Putamen (tissue), 1 donor: Measurements from ENCODE around the gene MCM3.

Source experiments
- DNase-seq: peaks from one replicate; pipeline ENCODE4 v3.0.0-alpha.2; 2016; ENCODE audit warnings: low spot score

Gene MCM3

DNA sequence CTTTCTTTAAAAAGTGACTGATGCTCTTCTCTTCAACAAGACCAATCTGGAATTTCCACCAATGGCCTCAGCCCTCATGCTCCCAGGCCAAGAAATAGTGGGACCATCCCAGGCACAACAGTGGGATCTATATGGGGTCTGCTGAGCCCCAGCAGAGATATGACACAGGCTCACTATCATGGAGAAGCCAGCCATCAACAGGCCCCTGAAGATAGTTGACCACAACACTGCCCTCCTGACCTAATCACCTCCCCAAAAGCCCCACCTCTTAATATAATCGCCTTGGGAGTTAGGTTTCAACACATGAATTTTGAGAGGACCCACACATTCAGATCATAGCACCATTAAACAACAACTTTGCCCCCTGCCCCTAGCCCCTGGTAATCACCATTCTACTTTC, 16.8 kb upstream of the MCM3 start:
- no peak for DNase-seq

DNA sequence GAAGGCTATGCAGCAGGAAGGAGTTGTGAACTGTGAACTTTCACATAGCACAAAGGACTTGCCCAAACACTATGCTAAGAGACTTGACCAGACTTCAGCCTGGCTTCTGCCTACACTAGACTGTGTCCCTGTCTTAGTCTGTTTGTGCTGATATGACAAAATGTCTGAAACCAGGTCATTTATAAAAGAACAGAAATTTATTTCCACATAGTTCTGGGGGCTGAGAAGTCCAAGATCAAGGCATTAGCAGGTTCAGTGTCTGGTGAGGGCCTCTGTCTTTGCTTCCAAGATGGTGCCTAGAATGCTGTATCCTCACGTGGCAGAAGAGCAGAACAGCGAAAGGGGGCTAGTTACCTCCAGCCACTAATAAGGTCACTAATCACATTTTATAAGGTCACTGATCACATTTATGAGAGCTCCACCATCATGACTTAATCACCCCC, 16.0 kb upstream of the MCM3 start:
- DNase-seq, result no peak

DNA sequence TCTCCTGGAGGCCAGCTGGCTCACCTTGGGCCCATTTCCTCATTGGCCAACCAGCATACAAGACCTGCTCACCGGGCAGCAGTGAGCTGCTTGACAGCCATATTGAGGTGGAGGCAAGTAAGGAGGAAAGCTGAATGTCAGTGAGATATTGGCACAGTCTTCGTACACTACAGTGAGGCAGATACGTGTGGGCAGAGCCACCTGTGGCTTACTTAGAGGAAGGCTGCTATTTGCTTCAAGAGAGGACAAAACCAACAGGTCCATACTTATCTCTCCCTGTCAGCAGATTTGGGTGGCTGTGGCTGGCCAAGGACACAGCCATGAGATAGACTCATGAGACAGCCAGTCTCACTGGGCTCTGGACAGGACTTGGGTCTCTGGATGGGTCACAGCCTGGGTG, 15.1 kb upstream of the MCM3 start:
- no peak for DNase-seq

DNA sequence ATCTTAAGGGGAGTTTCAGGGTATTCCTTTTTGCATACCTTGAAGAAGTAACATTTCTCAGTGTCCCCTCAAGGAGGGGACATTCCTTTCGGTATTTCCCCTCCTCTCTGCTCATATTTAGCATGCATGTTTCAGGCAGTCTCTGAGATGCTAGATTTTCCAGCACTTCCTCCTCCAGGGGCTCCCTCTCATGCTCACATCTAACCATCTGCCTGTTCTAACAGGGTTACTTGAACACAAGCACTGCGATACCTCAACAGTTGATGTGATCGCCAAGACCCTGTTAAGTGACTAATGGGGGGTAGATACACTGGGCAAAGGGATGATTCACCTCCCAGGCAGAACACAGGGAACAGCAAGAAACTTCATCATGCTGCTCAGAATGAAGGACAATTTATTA, 12.9 kb upstream of the MCM3 start:
- DNase-seq, result no peak

DNA sequence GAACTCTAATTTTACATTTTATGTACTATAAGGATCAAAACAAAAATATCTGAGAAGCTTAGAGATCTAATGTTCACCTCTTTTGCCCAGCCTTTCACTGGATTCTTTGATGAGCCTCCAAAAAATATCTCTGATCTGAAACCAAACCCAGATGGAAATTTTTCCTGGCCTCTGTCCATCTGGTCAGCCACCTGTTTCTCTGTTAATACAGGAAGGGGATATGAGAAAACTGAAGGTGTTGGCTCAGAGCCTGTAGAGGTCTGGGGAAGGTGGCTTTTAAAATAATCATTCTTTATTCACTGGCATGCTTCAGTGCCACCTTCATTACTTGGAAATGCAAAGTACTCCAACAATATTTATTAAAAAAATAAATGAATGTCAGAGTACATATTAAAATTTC, 8.5 kb upstream of the MCM3 start:
- no peak for DNase-seq

DNA sequence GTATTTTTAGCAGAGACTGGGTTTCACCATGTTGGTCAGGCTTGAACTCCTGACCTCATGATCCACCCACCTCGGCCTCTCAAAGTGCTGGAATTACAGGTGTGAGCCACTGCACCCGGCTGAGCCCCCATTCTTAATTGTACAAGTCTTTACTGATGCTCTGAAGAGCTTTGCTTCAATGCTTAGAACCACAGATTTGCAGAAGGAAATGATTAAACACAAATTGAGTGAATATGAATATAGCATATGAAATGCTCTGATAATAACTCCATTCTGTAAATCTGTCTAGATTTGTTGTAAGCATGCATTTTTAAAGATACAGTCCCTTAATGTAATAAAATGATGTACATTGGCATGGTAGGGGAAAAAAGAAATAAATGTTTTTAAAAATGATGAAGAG, 4.3 kb upstream of the MCM3 start:
- no peak for DNase-seq

DNA sequence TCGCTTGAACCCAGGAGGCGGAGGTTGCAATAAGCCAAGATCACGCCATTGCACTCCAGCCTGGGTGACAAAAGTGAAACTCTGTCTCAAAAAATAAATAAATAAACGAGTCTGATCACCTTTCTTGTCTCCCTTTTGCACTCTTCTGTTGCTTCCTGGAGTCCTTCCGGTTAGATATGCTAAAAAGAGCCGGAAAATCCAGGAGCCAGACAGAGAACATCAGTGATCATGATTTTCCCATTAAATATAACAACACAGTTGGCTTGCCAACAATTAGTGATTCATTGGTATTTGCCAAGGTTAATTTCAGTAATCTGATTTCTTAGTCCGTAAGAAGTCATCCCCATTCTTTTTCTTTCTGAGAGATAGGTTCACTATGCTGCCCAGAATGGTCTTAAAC, 3.7 kb upstream of the MCM3 start:
- DNase-seq, result no peak

DNA sequence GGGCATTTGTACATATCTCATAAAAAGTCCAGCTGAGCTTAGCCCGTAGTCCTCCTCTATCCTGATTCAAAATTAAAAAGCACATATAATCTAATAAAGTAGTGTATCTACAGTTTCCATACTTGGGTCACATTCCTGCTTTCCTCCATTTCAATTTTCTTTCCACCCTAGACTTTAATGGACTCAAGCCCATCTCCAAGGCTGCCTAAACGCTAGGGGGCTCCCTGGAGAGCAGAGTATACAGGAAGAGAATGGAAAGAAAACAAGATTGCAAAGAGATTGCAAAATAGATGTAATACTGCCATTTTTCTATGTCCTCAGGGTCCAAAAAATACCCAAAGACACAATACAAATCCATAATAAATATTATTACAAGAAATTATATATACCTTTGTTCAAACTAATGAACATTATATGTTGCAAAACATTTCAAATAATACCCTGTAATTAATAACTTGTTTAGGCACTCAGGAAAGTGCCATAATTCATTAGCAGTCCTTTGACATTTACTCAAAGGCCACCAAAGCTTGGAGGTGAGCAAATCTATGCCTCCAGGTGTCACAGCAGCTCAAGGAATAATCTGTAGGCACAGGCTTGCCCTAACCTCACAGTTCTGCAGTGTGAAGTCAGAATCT, 2.4 kb upstream of the MCM3 start:
- DNase-seq, result peak; percentile 65

DNA sequence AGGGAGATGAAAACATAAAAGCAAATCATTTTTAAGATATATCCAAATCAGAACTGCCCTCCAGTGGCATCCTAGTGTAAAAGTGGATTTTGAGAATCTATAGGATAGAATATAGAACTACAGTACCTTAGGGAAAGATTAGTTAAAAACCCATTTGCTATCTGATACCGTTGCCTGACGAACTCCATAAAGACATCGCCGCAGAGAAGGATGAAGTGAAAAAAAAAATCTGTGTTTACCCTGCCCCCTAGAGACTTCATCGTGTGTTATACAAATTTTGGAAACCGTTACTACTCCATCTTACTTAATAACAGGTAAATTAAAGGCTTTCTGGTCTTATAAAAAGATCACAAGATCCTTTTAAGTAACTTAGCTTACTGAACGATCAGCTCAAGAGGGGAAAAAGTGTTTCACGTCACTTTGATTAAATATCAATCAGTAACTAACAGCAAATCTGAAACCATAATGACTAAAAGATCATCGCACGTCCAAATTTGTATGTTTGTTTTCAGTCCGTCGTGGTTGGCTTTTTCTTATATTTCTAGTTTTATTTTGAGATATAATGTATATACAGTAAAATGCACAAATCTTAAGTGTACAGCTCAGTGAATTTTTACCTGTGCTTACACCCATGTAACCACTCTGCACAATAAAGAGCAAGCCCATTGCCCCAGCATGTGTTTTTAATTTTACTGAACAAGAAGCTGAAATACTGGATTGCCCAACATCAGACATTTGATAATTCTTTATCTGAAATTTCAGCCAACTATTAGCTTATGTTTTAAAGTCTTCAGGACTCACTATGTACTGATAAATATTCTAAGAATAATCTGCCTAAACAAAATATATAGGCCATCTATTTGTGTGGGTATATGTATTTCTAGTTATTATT, 881 bp upstream of the MCM3 start:
- no peak for DNase-seq

DNA sequence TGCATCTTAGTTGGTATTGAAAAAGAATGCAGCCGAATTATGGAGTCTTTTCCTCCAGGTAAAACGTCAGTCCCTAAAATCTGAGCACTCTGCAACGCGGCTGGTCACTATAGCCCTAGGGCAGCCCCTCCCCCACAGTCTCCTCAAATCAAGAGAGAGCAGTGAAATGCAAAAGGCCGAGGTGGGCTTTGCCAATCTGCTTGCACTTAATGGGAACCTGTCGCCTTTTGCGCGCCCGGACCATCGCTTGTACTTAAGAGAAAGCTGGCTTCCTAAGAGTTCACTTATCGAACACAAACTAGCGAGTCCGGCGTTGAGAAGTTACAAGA, 447 bp downstream of the MCM3 start:
- no peak for DNase-seq

DNA sequence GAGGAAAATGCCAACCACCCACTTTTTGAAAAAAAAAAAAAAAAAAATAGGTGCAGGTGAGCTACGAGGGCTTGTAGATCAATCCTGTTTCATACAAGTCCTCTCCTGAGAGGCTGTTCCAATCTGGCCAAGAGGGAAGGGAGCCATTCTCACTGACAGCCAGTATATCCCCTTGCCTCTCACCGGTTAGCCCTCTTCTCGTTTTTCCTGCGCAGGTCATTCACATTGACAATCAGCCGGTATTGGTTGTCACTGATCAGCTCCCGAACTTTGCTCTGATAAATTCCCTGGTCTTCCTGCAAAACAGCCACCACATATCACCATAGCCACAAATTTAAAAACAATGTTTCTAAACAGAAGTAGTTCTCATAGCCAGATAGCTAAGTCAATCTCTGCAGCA, 1.4 kb downstream of the MCM3 start:
- no peak for DNase-seq

DNA sequence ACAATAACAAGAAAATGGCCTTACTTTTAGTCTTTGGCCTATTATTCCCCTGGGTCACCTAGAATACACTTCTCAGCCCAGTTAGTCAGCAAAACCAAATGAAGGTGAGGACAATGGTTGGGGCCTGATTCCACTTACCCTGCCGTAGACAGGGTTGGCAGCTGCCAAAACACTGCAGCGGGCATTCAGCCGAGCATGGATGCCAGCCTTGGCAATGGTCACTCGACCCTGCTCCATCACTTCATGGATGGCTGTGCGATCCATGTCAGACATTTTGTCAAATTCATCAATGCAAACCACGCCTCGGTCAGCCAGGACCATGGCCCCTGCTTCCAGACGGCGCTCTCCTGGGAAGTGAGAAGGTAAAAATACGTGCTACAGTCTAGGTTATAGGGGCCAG, 8.4 kb downstream of the MCM3 start:
- DNase-seq, result no peak

DNA sequence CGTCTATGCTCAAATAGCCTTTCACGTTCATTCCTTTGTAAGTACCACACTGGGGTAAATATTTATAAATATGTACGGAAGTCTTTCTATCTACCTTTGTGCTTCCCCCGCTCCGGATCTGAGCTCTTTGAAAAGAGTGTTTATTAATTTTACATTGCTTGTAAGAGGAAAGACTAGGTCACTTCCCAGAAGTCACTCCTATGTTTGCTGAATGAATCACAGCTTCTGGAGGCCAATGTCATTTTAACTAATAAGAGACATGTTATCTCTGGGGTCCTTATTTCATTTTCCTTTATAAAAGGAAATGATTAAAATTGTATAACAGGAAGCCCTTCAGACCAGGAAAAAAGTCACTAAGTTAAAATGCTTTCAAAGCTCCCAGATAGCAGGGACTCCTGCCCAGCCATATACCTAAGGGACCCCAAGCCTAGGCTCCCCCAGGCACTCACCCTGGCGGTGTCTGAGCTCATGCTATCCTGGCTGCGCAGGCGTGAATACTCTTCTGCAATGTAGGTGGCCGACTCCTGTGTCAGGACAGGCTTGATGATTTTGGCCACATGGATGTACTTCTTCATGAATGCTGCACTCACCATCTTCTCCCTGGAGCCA, 12.6 kb downstream of the MCM3 start:
- no peak for DNase-seq

DNA sequence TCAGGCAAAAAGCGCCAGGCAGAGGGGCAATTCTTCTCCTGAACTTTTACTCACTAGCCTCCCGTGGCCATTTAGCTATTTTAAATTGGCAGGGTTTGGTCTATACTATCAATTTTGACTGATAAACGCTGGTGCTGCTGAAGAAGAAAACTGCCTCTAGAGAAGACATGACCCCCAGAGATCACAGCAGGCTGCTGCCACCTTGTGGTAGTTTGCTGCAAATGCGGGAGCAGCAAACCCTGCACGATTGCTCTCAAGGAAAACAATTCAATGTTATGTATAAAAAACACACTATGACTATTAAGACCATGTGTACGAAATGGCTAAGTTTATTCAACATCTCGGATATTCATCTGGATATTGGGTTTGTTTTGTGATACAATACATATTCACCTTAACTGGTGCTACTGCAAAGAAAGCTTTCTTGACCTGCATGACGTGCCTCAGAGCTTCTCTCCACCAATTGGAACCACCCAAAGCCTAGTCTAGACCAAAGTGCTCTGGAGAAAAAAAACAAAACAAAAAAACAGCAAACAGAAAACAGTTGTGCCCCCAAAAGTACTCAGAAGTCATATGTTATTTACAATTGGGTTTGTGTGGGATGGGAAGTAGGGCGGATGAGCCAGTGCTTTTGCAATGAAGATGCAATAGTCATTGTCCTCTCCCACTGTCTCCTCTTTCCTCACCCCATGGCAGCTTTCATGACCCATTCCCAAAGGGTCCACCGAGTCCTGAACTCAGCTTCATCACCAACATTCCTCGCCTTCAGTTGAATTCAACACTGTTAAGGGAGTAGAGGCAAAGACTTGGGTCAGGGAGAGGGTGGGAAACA, 20.6 kb downstream of the MCM3 start:
- DNase-seq, result peak; percentile 32

DNA sequence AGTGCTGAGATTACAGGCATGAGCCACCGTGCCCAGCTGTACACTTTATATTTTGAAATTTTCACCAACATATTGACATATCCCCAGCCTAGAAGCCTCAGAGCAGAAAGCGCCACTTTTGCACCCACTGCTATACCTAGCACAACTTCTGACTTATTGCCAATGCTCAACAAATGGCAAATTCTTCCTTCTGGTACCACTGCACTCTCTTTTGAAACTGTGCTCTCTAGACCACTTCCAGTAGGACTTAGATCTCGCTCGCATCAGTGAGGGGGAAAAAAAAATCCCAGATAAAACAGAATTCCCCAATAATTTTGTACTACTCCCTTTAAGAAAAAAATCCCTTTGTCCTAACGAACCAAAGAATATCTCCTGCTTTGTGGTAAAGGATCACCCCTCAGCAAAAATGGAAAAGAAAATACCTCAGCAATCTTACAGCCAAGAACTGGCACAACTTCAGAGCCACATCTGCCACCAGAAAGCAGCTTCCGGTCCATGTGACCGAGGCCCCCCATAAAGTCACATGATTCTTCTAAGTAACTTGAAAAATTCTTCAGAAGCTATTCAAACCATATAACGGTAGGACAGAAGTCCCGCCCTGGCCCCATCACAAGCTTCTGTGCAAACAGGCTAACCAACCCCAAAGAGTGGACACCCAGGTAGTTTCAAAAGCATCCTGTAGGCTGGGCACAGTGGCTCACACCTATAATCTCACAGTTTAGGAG, 21.8 kb downstream of the MCM3 start:
- DNase-seq, result no peak

DNA sequence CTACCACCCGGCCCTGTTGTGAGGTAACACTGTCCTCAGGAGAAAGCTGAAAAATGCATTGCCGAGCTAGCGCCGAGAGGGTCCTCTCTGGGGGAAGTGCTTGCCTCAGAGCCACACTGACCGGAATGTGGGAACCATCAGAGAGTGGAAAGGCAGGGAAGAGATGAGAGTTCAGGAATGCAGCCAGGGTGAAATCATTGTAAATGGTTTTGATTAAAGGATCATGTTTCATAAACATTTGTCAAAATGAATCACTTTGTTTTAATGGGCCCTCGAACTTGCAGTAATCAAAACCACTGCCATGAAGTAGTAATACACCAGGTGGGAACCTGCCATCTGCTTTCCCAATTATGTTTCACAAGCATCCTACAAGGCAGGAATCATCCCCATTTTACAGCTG, 23.3 kb downstream of the MCM3 start:
- DNase-seq, result no peak

DNA sequence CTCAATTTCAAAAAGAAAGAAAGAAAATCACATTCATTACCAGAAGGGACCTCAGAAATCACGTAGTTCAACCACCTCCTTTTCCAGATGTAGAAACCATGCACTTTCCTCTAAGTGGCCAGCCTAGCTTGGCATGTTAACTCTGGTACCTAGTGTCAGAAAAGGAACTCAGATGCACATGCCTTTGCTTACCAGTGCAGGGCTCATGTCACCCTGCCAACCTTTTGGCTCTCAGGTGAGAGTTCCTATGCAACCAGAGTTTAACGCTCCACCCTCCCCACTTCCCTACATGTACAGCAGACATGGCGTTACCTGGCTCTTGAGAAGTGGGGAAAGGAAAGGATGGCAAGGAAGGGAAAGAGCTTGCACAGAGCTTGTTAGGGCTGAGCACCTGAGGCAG, 23.9 kb downstream of the MCM3 start:
- no peak for DNase-seq

DNA sequence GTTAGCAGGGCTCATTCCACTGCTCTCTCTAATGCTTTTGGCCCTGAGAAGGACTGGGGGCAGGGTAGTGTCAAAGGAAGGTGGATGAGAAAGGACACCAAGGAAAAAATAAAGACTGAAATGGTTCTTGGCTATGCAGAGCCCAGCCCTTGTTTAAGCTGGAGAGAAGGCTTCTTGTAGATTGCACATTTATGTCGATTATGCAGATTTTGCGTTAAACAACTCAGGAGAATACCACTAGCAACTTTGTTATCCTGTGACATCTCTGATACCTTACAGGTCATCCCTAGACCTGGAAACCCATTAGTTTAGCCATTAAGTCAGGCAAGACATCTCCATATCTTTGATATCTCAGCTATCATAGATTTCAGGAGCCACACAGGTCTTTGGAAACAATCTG, 29.1 kb downstream of the MCM3 start:
- no peak for DNase-seq

DNA sequence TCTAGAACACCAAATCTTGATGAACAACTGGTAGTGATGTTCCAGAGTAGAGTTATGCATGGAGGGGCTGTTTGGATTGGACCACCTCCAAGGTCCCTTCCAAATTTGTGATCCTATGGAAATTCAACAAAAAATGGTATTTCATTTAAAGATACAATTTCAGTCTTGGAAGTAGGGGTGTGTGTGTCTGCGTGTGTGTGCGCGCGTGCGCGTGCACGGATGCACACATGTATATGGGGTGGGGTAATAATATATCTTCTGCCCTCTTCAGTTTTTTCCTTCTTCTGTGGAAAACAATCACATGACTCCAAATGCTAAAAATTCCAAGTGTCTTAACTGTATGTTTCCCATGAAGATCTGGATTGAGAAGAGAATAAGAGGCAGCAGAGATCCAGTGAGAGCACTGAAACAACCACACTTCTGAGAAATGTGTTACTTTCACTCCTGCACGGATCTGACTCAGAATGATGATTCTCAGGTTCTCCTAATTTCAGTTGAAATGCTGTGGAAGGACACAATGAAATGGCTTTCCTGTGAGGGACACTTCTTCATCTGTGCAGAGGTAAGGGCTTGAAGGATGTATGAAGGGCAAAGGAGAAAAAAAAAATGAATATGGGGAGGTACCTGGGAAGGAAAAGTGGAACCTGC, 29.7 kb downstream of the MCM3 start:
- no peak for DNase-seq

DNA sequence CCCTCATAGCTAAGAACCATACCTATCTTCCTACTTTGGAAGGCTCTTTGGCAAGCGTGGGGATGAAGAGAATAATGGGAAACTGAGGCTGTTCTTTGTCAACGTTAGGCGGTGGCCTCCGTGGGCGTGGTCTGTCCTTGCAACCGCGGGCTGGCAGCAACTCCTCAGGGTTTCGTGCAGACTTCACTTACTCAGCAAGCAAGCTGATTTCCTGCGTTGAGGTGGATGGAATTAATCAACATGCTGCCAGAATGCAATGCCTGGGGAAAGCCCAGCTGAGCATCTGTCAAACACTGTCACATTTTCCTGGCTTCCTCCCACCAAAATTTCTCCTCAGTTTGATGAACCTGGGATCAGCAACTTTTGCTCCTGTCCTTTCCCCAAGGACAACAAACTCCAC, 31.0 kb downstream of the MCM3 start:
- no peak for DNase-seq

DNA sequence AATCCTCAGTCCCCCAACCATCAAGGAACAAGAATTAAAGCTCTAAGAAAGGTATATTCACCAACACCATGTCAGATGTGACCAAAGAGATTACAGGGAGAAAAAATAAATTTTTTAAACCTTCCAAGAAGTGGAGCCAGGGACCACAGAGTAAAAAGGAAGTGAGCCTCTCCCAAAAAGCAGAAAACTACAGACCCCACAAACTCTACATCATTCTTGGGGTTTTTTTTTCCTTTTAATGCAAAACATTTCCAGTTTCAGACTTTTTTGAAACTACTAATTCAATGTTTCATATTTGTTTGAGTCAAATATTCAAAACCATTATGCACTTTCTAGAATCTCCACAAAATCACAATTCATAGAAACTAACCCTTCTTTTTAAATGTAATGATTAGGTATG, 33.4 kb downstream of the MCM3 start:
- no peak for DNase-seq
